Upper lobe of right lung (tissue), 1 donor: ENCODE results near the gene RTL5. TPM values are rescaled to one million over a fixed set of nuclear protein-coding genes. Genes with fewer than 3 reads are reported as not detected.

ENCODE experiments used
- ATAC-seq: fragments of 200-7000 bp; cut with Tn5 transposase; one replicate; pipeline ENCODE4 v1.9.1; 2020; ENCODE audit warnings: mild to moderate bottlenecking, moderate library complexity
- DNase-seq: peaks from one replicate; pipeline ENCODE4 v3.0.0-alpha.2; 2020
- H3K27ac ChIP-seq: fragments of 200-600 bp; one replicate; pipeline ENCODE4 v1.8.0; 2022
- H3K27me3 ChIP-seq: fragments of 200-600 bp; one replicate; pipeline ENCODE4 v1.8.0; 2022; ENCODE audit warnings: mild to moderate bottlenecking
- H3K36me3 ChIP-seq: fragments of 200-600 bp; one replicate; pipeline ENCODE4 v1.8.0; 2022
- H3K4me1 ChIP-seq: fragments of 200-600 bp; one replicate; pipeline ENCODE4 v1.8.0; 2022
- H3K4me3 ChIP-seq: fragments of 200-600 bp; one replicate; pipeline ENCODE4 v1.8.0; 2022; ENCODE audit warnings: mild to moderate bottlenecking
- H3K9me3 ChIP-seq: fragments of 200-600 bp; one replicate; pipeline ENCODE4 v1.8.0; 2022
- intact Hi-C: fragments of 100-400 bp; cut with DNase I; formaldehyde crosslinking; loops from one replicate; pipeline ENCODE4 v1.11.0; 2022
- total RNA-seq: library from RNA; stranded (reverse); fragmentation: NEBNext Ultra II Directional; extraction: Animal tissue kit (Norgen Biotek cat#: 25700); gene quantifications from one replicate; pipeline ENCODE4 v1.2.1, GENCODE V29; 2021
- TF ChIP-seq, protein P1 (sequence below): fragments of 200-600 bp; IDR thresholded peaks from one replicate; pipeline ENCODE4 v1.8.0; 2022; ENCODE audit warnings: antibody characterized with exemption
- donor health status: DM: no; HTN: yes; CAD: no; lungs with severe emphysema.

Gene RTL5
- total RNA-seq, 1 donor from 2014 or later, result 9.2 TPM

DNA sequence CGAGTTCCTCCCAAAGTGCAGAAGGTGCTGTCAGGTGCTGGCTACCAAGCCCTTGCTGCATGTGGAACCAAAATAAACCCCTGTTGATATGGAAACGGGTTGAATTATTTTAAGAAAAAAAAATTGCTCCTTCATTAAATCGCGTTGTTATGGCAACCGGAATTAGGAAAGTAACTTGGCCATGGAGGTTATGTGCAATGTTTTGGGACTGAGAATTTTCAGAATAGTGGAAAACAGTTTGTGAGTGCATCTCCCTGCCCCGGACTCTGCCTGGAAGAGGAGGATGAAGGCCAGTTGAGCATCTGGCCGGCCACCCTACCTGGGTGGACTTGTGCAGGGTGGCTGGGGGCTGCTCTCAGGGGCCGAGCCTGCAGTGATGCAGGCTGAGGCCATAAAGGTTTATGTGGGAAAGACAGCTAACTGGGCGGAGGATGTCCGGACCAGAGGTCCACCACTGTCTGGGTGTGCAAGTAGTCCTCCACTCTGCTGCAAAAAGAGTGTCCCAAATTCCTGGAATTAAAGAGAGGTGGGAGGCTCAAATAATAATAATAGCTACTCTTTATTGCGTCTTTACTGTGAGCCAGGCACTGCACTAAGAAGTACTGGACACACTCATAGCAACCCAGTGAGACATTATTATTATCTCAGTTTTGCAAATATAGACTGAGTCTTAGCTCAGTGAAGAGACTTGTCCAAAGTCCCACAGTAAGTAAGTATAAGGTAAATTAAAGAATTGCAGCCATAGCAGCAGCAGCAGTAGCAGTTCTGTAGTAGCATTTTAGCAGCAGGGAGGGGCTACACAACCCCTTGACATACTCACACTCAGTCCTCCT lies 20.6 kb downstream of the RTL5 start:
- intact Hi-C loops, result no loop called here
- no peaks in the 10 kb centered on the region for H3K9me3 ChIP-seq
- H3K27me3 ChIP-seq, result no peaks in the 10 kb centered on the region
- no peak for DNase-seq
- no peaks in the 10 kb centered on the region for H3K4me1 ChIP-seq
- no peak overlapping the region for H3K27ac ChIP-seq
- ATAC-seq, result no peak
- TF ChIP-seq, protein P1, sequence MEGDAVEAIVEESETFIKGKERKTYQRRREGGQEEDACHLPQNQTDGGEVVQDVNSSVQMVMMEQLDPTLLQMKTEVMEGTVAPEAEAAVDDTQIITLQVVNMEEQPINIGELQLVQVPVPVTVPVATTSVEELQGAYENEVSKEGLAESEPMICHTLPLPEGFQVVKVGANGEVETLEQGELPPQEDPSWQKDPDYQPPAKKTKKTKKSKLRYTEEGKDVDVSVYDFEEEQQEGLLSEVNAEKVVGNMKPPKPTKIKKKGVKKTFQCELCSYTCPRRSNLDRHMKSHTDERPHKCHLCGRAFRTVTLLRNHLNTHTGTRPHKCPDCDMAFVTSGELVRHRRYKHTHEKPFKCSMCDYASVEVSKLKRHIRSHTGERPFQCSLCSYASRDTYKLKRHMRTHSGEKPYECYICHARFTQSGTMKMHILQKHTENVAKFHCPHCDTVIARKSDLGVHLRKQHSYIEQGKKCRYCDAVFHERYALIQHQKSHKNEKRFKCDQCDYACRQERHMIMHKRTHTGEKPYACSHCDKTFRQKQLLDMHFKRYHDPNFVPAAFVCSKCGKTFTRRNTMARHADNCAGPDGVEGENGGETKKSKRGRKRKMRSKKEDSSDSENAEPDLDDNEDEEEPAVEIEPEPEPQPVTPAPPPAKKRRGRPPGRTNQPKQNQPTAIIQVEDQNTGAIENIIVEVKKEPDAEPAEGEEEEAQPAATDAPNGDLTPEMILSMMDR, result no peak
- H3K36me3 ChIP-seq, result no peaks in the 10 kb centered on the region
- H3K4me3 ChIP-seq, result no peak overlapping the region

DNA sequence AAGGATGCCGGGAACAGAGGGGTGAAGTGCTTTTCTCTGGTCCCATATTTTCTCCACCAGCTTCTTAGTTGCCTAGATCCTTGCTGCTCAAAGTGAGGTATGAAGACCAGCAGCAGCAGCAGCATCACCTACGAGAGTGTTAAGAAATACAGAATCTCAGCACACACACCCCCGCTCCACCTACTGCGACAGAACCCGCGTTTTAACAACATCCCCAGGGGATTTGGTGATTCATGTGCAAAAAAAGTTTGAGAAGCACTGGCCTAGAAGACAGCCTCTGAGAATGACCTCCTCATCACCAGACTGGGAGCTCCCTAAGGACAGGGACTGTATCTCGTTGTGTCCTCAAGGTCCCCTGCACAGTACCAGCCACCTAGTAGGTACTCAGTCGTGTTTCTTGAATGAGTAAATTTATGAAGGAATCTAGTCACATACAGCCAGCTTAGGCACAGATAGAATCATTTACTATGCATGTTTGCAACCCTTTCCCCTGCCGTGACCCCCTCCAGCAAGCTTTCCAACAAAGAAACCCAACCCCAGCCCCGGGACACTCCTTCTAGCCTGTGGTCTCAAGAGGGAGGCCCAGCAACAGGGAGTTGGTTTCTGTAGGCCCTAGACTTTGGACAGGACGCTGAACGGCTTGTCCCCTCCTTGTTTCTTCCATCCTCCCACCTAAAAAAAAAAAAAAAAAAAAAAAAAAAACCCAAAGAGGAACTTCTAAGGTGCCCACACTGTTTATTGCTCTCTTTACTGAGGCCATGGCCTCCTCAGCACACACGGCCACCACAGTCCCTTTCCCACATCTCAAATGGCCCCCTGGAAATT lies 21.5 kb downstream of the RTL5 start:
- H3K4me3 ChIP-seq, result no peak overlapping the region
- no peak for ATAC-seq
- no peaks in the 10 kb centered on the region for H3K9me3 ChIP-seq
- no peaks in the 10 kb centered on the region for H3K36me3 ChIP-seq
- TF ChIP-seq, protein P1, result no peak
- no peak overlapping the region for H3K27ac ChIP-seq
- no peaks in the 10 kb centered on the region for H3K27me3 ChIP-seq
- DNase-seq, result no peak
- H3K4me1 ChIP-seq, result no peaks in the 10 kb centered on the region
- intact Hi-C loops, result no loop called here

DNA sequence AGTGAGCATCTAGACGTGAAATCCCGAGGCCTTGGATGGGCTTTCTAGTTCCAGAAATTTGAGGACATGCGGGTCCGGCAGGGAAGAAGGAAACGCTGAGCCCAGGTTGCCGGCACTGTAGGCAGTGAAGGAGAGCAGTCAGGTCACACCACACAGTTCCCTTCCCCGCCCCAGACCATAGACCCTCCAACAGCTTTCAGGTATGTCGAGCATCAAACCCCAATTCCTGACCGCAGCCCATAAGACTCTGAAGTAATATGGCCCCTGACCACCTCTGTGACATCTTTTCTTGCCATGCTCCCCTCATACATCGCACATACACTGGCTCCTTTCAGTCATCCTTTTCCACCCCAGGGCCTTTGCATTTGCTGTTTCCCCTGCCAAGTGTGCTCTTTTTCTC lies 23.0 kb downstream of the RTL5 start:
- Histone ChIP-seq H3K4me1 (no peaks in the 10 kb centered on the region), H3K36me3 (no peaks in the 10 kb centered on the region), H3K4me3 (no peak overlapping the region), H3K27me3 (no peaks in the 10 kb centered on the region), H3K9me3 (no peaks in the 10 kb centered on the region), H3K27ac (no peak overlapping the region)
- DNase-seq (no peak), ATAC-seq (no peak)
- intact Hi-C loops, result no loop called here
- TF ChIP-seq, protein P1, result no peak

DNA sequence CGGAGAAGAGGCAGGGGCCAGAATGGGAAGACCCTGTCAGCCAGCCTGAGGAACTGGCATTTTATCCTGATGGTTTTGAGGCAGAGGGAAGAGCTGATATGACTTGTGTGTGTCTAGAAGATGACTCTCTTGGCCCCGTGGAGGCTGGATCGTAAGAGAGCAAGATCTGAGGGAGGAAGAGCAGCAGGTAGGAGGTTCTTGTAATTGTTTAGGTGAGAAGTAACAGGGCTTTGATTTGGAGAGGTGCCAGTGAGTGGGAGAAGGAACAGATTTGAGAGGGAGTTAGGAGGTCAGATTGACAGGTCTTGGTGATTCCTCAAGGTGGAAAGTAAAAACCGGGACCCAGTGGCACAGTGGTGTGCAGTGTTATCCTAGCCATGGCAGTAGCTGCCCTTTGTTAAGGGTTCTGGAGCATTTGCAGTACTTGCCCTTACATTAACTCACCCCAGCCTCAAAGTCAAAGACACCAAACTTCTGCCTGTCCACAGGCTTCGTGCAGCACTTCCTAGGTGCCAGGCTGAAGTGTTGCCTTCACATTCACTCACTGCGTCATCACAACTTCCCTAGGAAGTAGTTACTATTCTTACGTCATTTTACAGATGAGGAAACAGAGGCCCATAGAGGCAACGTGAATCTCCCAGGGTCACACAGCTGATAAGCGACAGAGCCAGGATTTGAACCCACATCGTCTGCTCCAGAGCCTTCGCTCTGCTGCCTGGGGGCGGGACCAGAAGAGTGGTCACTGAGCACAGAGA lies 23.7 kb downstream of the RTL5 start:
- no peaks in the 10 kb centered on the region for H3K9me3 ChIP-seq
- no peak for DNase-seq
- no peak overlapping the region for H3K27ac ChIP-seq
- intact Hi-C loops, result no loop called here
- TF ChIP-seq, protein P1, result no peak
- H3K4me1 ChIP-seq, result no peaks in the 10 kb centered on the region
- ATAC-seq, result no peak
- H3K4me3 ChIP-seq, result no peak overlapping the region
- no peaks in the 10 kb centered on the region for H3K36me3 ChIP-seq
- no peaks in the 10 kb centered on the region for H3K27me3 ChIP-seq

DNA sequence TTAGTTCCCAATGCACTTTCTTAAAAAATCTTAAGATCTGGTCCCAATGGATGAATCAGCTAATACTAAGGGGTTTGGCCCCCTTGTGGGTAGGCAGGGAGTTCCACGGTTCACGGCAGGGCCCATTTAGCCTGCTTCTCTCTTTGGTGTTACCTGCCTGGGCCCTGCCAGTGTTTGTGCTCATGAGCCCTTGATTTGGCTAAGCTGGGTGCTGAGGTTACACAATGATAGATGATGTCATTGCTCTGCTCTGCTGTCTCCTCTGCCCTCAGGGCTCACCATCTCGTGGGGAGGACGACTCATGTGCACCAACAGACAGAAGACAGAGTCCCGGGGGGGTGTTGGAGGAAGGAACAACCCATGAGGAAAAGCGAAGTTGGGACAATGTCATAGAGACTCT lies 24.4 kb downstream of the RTL5 start:
- TF ChIP-seq, protein P1, result no peak
- Histone ChIP-seq H3K36me3 (no peaks in the 10 kb centered on the region), H3K9me3 (no peaks in the 10 kb centered on the region), H3K27me3 (no peaks in the 10 kb centered on the region), H3K27ac (no peak overlapping the region), H3K4me1 (no peaks in the 10 kb centered on the region), H3K4me3 (no peak overlapping the region)
- intact Hi-C loops, result no loop called here
- ATAC-seq (peak; percentile 39), DNase-seq (no peak)
